Globus pallidus (tissue), 1 donor: ENCODE results near the gene BBS4.

Source experiments
- DNase-seq: peaks from one replicate; pipeline ENCODE4 v3.0.0-alpha.2; 2015; ENCODE audit warnings: low spot score

The BBS4 gene

GRCh38 chr15:72760590-72761260 lies 74.7 kb downstream of the BBS4 start:
- no peak for DNase-seq

- DNase-seq: no peak
Observed at GRCh38 chr15:72764656-72765055, 78.6 kb downstream of the BBS4 start.

GRCh38 chr15:72766025-72766424 lies 80.0 kb downstream of the BBS4 start:
- no peak for DNase-seq

- DNase-seq: no peak
Observed at GRCh38 chr15:72766780-72767179, 80.8 kb downstream of the BBS4 start.

- DNase-seq: no peak
Observed at GRCh38 chr15:72770673-72771328, 84.8 kb downstream of the BBS4 start.

- no peak for DNase-seq
Observed at GRCh38 chr15:72771329-72771725, 85.3 kb downstream of the BBS4 start.

GRCh38 chr15:72774696-72775383 lies 88.8 kb downstream of the BBS4 start:
- DNase-seq: no peak

- no peak for DNase-seq
Observed at GRCh38 chr15:72778796-72779195, 92.8 kb downstream of the BBS4 start.

GRCh38 chr15:72781631-72782030 lies 95.6 kb downstream of the BBS4 start:
- DNase-seq: no peak

GRCh38 chr15:72782274-72783003 lies 96.4 kb downstream of the BBS4 start:
- no peak for DNase-seq

GRCh38 chr15:72783004-72783639 lies 97.1 kb downstream of the BBS4 start:
- peak; percentile 52 for DNase-seq

GRCh38 chr15:72783640-72784455 lies 97.8 kb downstream of the BBS4 start, which contains the start of gene ADPGK:
TSS of gene ADPGK (minus strand) at chr15:72783758. CDS start at chr15:72783691, 67 bp downstream.
- peak; percentile 92 for DNase-seq

- DNase-seq: no peak
Observed at GRCh38 chr15:72784456-72784876, 98.5 kb downstream of the BBS4 start.

- DNase-seq: peak; percentile 43
Observed at GRCh38 chr15:72785432-72785831, 99.4 kb downstream of the BBS4 start.

GRCh38 chr15:72785841-72786240 lies 99.8 kb downstream of the BBS4 start:
- no peak for DNase-seq

- peak; percentile 18 for DNase-seq
Observed at GRCh38 chr15:72786242-72786641, 100.2 kb downstream of the BBS4 start.

- peak; percentile 20 for DNase-seq
Observed at GRCh38 chr15:72786676-72787345, 100.8 kb downstream of the BBS4 start.

GRCh38 chr15:72787526-72787925 lies 101.5 kb downstream of the BBS4 start:
- no peak for DNase-seq
